ENCODE measurements around the gene HK1.

DNA sequence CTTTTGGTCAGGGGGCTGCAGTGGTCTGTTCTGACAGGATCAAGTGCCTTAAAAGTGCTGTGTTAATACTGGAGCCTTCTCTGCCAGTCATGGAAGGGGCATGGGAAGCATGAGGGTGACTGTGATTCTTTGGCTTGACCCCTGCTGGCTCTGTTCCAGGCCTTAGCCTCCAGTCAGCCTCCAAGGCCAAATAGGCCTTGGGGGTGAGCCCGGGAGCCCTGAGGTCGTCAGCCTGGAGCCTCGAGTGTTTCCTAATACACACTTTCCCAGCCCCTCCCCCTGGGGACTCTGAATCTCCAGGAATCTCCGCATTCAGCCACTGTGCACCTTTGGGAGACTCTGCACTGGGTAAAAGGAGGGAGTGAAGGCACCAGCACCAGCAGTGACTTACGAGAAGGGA, 48.2 kb upstream of the HK1 start:
- no peak for TF ChIP-seq EZH2 (IDR thresholded peaks at IDR 0.05; ENCODE audit: low read depth)
- TF ChIP-seq, protein P1, sequence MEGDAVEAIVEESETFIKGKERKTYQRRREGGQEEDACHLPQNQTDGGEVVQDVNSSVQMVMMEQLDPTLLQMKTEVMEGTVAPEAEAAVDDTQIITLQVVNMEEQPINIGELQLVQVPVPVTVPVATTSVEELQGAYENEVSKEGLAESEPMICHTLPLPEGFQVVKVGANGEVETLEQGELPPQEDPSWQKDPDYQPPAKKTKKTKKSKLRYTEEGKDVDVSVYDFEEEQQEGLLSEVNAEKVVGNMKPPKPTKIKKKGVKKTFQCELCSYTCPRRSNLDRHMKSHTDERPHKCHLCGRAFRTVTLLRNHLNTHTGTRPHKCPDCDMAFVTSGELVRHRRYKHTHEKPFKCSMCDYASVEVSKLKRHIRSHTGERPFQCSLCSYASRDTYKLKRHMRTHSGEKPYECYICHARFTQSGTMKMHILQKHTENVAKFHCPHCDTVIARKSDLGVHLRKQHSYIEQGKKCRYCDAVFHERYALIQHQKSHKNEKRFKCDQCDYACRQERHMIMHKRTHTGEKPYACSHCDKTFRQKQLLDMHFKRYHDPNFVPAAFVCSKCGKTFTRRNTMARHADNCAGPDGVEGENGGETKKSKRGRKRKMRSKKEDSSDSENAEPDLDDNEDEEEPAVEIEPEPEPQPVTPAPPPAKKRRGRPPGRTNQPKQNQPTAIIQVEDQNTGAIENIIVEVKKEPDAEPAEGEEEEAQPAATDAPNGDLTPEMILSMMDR (conservative IDR thresholded peaks at IDR 0.05): no peak
